Mesenchymal stem cell (in vitro differentiated cells and primary cell): ENCODE results near the gene KRTAP13-4. TPM values are rescaled to one million over a fixed set of nuclear protein-coding genes. Genes with fewer than 3 reads are reported as not detected.

Source experiments
- DNase-seq: peaks from one replicate; pipeline ENCODE4 v3.0.0-alpha.2; 2013
- H2AFZ ChIP-seq: one replicate; pipeline ENCODE4 v1.6.1; 2013; ENCODE audit warnings: low read depth, mild to moderate bottlenecking, control low read depth, inconsistent platforms, low read length, moderate library complexity
- H2AK5ac ChIP-seq: 2 replicates; pipeline ENCODE4 v1.6.1; 2013; ENCODE audit warnings: low read length, moderate library complexity, mild to moderate bottlenecking, inconsistent platforms; ENCODE audit not compliant: severe bottlenecking
- H2BK120ac ChIP-seq: one replicate; pipeline ENCODE4 v1.6.1; 2013; ENCODE audit warnings: low read depth, mild to moderate bottlenecking, inconsistent platforms, low read length, moderate library complexity
- H2BK12ac ChIP-seq, 2 experiments: one replicate each; pipeline ENCODE4 v1.6.1; 2013; ENCODE audit warnings: inconsistent platforms in 2 of 2, low read length in 2 of 2, mild to moderate bottlenecking in 2 of 2, moderate library complexity in 2 of 2, control low read depth in 1 of 2
- H2BK15ac ChIP-seq: one replicate; pipeline ENCODE4 v1.6.1; 2013; ENCODE audit warnings: mild to moderate bottlenecking, low read depth, inconsistent platforms; ENCODE audit not compliant: poor library complexity, severe bottlenecking
- H2BK5ac ChIP-seq: 2 replicates; pipeline ENCODE4 v1.6.1; 2013; ENCODE audit warnings: low read depth, mild to moderate bottlenecking, low read length, control low read depth, inconsistent platforms; ENCODE audit not compliant: poor library complexity, severe bottlenecking
- H3K14ac ChIP-seq, 2 experiments: one replicate each; pipeline ENCODE4 v1.6.1; 2013; ENCODE audit warnings: inconsistent platforms in 2 of 2, low read length in 2 of 2, control low read depth in 1 of 2, mild to moderate bottlenecking in 1 of 2, moderate library complexity in 1 of 2
- H3K18ac ChIP-seq, 2 experiments: one replicate each; pipeline ENCODE4 v1.6.1; 2013; ENCODE audit warnings: inconsistent platforms in 2 of 2, low read length in 2 of 2, control low read depth in 1 of 2, low read depth in 1 of 2, mild to moderate bottlenecking in 1 of 2
- H3K23ac ChIP-seq, 2 experiments: one replicate each; pipeline ENCODE4 v1.6.1; 2013; ENCODE audit warnings: inconsistent platforms in 2 of 2, low read length in 2 of 2, mild to moderate bottlenecking in 2 of 2, moderate library complexity in 2 of 2, control low read depth in 1 of 2
- H3K27ac ChIP-seq: 2 replicates; pipeline ENCODE4 v1.5.1; 2013; ENCODE audit warnings: mild to moderate bottlenecking, moderate library complexity, low read length, control low read depth, inconsistent platforms; ENCODE audit not compliant: poor library complexity, severe bottlenecking
- H3K27me3 ChIP-seq, 2 experiments: 2 replicates each; pipeline versions ENCODE4 v1.6.1 to v1.7.0; 2013; ENCODE audit warnings: low read length in 2 of 2, mild to moderate bottlenecking in 2 of 2, moderate library complexity in 2 of 2, control low read depth in 1 of 2, inconsistent platforms in 1 of 2; ENCODE audit not compliant: control insufficient read depth in 1 of 2, insufficient read depth in 1 of 2
- H3K36me3 ChIP-seq, 2 experiments: 2 replicates each; pipeline versions ENCODE4 v1.6.1 to v1.7.0; 2013; ENCODE audit warnings: low read length in 2 of 2, control low read depth in 1 of 2, inconsistent platforms in 1 of 2, low read depth in 1 of 2, mild to moderate bottlenecking in 1 of 2; ENCODE audit not compliant: insufficient read depth in 2 of 2, control insufficient read depth in 1 of 2
- H3K4ac ChIP-seq, 2 experiments: one replicate each; pipeline ENCODE4 v1.6.1; 2013; ENCODE audit warnings: inconsistent platforms in 2 of 2, low read length in 2 of 2, mild to moderate bottlenecking in 2 of 2, moderate library complexity in 2 of 2, control low read depth in 1 of 2, low read depth in 1 of 2
- H3K4me1 ChIP-seq: 2 replicates; pipeline ENCODE4 v1.6.1; 2013; ENCODE audit warnings: low read depth, low read length, control low read depth; ENCODE audit not compliant: control insufficient read depth, insufficient read depth
- H3K4me2 ChIP-seq: 2 replicates; pipeline ENCODE4 v1.6.1; 2013; ENCODE audit warnings: low read length, mild to moderate bottlenecking, inconsistent platforms; ENCODE audit not compliant: poor library complexity, severe bottlenecking
- H3K4me3 ChIP-seq, 2 experiments: 2 replicates each; pipeline versions ENCODE4 v1.5.1 to v1.7.0; 2013; ENCODE audit warnings: low read length in 2 of 2, mild to moderate bottlenecking in 2 of 2, control low read depth in 1 of 2, low read depth in 1 of 2; ENCODE audit not compliant: insufficient read depth in 1 of 2
- H3K79me1 ChIP-seq: replicated peaks from 2 replicates; pipeline ENCODE4 v1.6.1; 2013; ENCODE audit warnings: mild to moderate bottlenecking, control low read depth, low read length, inconsistent platforms; ENCODE audit not compliant: poor library complexity, severe bottlenecking
- H3K9ac ChIP-seq: 2 replicates; pipeline ENCODE4 v1.7.0; 2013; ENCODE audit warnings: mild to moderate bottlenecking, low read length, moderate library complexity
- H3K9me3 ChIP-seq: 2 replicates; pipeline ENCODE4 v1.7.0; 2013; ENCODE audit warnings: mild to moderate bottlenecking, low read length; ENCODE audit not compliant: control insufficient read depth
- H4K8ac ChIP-seq: one replicate; pipeline ENCODE4 v1.6.1; 2013; ENCODE audit warnings: inconsistent platforms, mild to moderate bottlenecking, low read length, moderate library complexity
- H4K91ac ChIP-seq: one replicate; pipeline ENCODE4 v1.6.1; 2013; ENCODE audit warnings: mild to moderate bottlenecking, low read length, inconsistent platforms
- WGBS: methylation state at CpG from one replicate; pipeline ENCODE4 v1.1.7; 2013; ENCODE audit warnings: mixed read lengths; 5-methylcytosine and 5-hydroxymethylcytosine counted together
- polyA plus RNA-seq, 2 experiments: library from polyadenylated mRNA; stranded (reverse); fragments of 200-250 nt; gene quantifications; one replicate each; pipeline ENCODE4 v1.2.3, GENCODE V29; 2013

KRTAP13-4 gene, protein sequence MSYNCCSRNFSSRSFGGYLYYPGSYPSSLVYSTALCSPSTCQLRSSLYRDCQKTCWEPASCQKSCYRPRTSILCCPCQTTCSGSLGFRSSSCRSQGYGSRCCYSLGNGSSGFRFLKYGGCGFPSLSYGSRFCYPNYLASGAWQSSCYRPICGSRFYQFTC
- not detected for polyA plus RNA-seq (2013, experiment 1 of 2)
- not detected for polyA plus RNA-seq (2013, experiment 2 of 2)

DNA sequence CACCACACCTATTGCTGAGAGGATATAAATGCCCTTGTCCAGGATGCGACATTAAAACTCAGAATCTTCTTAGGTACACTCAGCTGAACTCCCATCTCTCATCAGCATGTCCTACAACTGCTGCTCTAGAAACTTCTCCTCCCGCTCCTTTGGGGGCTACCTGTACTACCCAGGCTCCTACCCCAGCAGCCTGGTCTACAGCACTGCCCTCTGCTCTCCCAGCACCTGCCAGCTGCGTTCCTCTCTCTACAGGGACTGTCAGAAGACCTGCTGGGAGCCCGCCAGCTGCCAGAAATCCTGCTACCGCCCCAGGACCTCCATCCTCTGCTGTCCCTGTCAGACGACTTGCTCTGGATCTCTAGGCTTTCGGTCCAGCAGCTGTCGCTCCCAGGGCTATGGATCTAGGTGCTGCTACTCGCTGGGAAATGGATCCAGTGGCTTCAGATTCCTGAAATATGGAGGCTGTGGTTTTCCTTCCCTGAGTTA, at the start of gene KRTAP13-4:
Gene KRTAP13-4 (plus strand): TSS at position 51 of the 486 bp plus-strand sequence. CDS start 56 bp downstream, at position 107.
- Histone ChIP-seq H2BK12ac (no peak within 1 kb of the TSS), H4K91ac (no peak within 1 kb of the TSS), H3K27me3 (no peaks in the 10 kb centered on the region), H3K27ac (no peak within 1 kb of the TSS), H2BK5ac (no peak within 1 kb of the TSS), H3K18ac (no peak within 1 kb of the TSS), H3K36me3 (no peaks in the 10 kb centered on the region), H3K79me1 (no peaks in the 10 kb centered on the region), H3K4ac (no peak within 1 kb of the TSS), H3K9me3 (no peaks in the 10 kb centered on the region), H3K4me2 (peak within 1 kb of the TSS; percentile 39), H3K4me3 (no peak within 1 kb of the TSS), H2AFZ (no peak within 1 kb of the TSS), H4K8ac (no peak within 1 kb of the TSS), H2AK5ac (no peak within 1 kb of the TSS), H3K14ac (no peak within 1 kb of the TSS), H3K4me1 (no peaks in the 10 kb centered on the region), H2BK15ac (no peak within 1 kb of the TSS), H3K23ac (no peak within 1 kb of the TSS), H2BK120ac (no peak within 1 kb of the TSS), H3K9ac (no peak within 1 kb of the TSS)
- WGBS, result 51% methylated on average over 9 of the region's 9 CpGs
- no peak for DNase-seq

DNA sequence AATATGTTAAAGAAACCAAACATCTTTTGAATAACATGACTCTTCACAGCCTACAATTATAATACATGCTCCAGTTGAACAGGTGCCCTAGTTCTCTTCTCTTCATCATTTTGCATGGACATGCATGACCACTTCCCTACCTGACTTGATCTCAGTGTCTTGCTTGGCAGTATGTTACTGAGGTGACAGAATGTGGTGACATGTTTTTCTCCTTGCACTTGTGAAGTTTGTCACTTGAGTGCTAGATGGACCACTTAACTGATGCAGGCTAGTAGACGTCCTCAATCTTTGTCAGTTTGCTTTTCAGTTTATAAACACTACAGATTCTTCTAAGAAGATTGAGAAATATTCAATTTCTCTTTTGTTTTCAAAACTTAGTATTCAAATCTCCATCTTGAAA, 47.8 kb upstream of the KRTAP13-4 start:
- Histone ChIP-seq H3K36me3 (no peaks in the 10 kb centered on the region), H3K9ac (no peak overlapping the region)
- no CpG with 5 or more reads among the region's 1 CpG for WGBS

DNA sequence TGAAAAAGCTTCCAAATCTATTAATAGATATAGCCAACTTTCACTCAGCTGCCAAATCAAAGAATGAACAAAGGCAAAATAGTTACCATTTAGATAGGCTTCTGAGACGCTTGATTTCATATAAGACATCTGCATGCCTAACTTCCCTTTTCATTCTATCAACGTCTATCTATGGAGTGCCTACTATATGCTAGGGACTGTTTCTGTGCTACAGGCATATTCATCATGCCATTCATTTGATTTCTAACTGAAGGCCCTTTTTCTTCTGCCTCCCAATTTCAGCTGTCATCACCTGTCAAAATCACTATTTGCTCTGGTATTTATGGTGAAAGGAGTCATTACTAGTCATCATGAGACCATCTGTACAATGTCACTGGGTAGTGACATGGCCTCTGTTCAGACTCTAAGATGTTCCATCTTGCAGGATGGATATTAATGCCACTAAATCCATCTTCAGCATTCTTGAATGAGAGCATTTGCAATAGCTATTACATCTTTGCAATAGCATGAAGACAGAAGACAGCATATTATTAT, 38.5 kb upstream of the KRTAP13-4 start:
- Histone ChIP-seq H3K36me3 (no peaks in the 10 kb centered on the region), H3K27me3 (no peaks in the 10 kb centered on the region), H2BK12ac (no peak overlapping the region), H3K27ac (no peak overlapping the region), H3K4me3 (no peak overlapping the region), H4K91ac (no peak overlapping the region), H3K23ac (no peak overlapping the region), H2AFZ (no peak overlapping the region), H2AK5ac (no peak overlapping the region), H3K4me2 (no peak overlapping the region), H3K4me1 (no peaks in the 10 kb centered on the region), H4K8ac (no peak overlapping the region), H2BK120ac (no peak overlapping the region), H3K18ac (no peak overlapping the region), H2BK15ac (no peak overlapping the region), H2BK5ac (no peak overlapping the region), H3K79me1 (no peaks in the 10 kb centered on the region), H3K4ac (no peak overlapping the region), H3K14ac (no peak overlapping the region), H3K9me3 (no peaks in the 10 kb centered on the region), H3K9ac (no peak overlapping the region)
- no peak for DNase-seq
- 57% methylated on average over 2 of the region's 2 CpGs for WGBS

More for the DNA sequence above, 47.8 kb upstream of the KRTAP13-4 start:
- Histone ChIP-seq H3K27me3 (no peaks in the 10 kb centered on the region), H2AFZ (no peak overlapping the region), H3K14ac (no peak overlapping the region), H3K4me2 (no peak overlapping the region), H3K9me3 (no peaks in the 10 kb centered on the region), H2AK5ac (no peak overlapping the region), H3K23ac (no peak overlapping the region), H4K91ac (no peak overlapping the region), H4K8ac (no peak overlapping the region), H2BK12ac (no peak overlapping the region), H3K4me1 (no peaks in the 10 kb centered on the region), H3K27ac (no peak overlapping the region), H3K79me1 (no peaks in the 10 kb centered on the region), H3K4me3 (no peak overlapping the region), H2BK15ac (no peak overlapping the region), H3K4ac (no peak overlapping the region), H3K18ac (no peak overlapping the region), H2BK5ac (no peak overlapping the region), H2BK120ac (no peak overlapping the region)
- DNase-seq, result no peak

DNA sequence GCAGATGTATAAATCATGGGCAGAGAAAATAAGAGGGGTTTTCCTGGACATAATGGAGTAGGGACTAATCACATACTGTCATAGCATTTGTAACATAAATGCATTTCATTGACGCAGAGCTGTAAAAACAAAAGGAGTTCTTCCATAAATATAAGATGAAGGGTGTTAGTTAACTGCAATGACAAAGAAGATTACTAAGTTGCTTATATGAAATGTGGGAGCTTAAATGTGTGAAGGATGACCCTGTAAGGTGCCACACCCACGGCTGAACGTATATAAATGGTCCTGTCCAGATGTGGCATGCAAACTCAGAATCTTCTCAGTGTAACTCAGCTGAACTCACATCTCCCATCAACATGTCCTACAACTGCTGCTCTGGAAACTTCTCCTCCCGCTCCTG, 34.3 kb upstream of the KRTAP13-4 start, which contains the start of gene KRTAP13-1:
Gene KRTAP13-1 (plus strand): TSS at position 301 of the 400 bp plus-strand sequence. CDS start 56 bp downstream, at position 357.
- H3K4me1 ChIP-seq, result no peaks in the 10 kb centered on the region
- H2AK5ac ChIP-seq, result no peak within 1 kb of the TSS
- no peaks in the 10 kb centered on the region for H3K27me3 ChIP-seq
- no peaks in the 10 kb centered on the region for H3K79me1 ChIP-seq
- H3K4me2 ChIP-seq, result no peak within 1 kb of the TSS
- no peak within 1 kb of the TSS for H2BK15ac ChIP-seq
- no peak within 1 kb of the TSS for H3K4ac ChIP-seq
- H3K14ac ChIP-seq, result no peak within 1 kb of the TSS
- H2BK5ac ChIP-seq, result no peak within 1 kb of the TSS
- DNase-seq, result no peak
- H3K4me3 ChIP-seq, result no peak within 1 kb of the TSS
- H2BK12ac ChIP-seq, result no peak within 1 kb of the TSS
- H3K23ac ChIP-seq, result no peak within 1 kb of the TSS
- H3K9ac ChIP-seq, result no peak within 1 kb of the TSS
- WGBS, result 82% methylated on average over 4 of the region's 4 CpGs
- no peak within 1 kb of the TSS for H4K91ac ChIP-seq
- H3K18ac ChIP-seq, result no peak within 1 kb of the TSS
- H2BK120ac ChIP-seq, result no peak within 1 kb of the TSS
- no peak within 1 kb of the TSS for H4K8ac ChIP-seq
- H2AFZ ChIP-seq, result no peak within 1 kb of the TSS
- no peaks in the 10 kb centered on the region for H3K9me3 ChIP-seq
- no peak within 1 kb of the TSS for H3K27ac ChIP-seq
- no peaks in the 10 kb centered on the region for H3K36me3 ChIP-seq
